SK-N-SH treated with all-trans-retinoic acid at 6 μM for 48 hours (cell line): ENCODE data around the gene SERPINF2.

Source experiments
- ATAC-seq: fragments of 200-7000 bp; cut with Tn5 transposase; 3 replicates; pipeline ENCODE4 v1.9.1; 2020; ENCODE audit warnings: mild to moderate bottlenecking, moderate library complexity
- BACH2 ChIP-seq: fragments of 250-450 bp; sonication (Bioruptor Pico); IDR thresholded peaks from 2 replicates; pipeline ENCODE4 v1.9.0; 2021; ENCODE audit warnings: mild to moderate bottlenecking, borderline replicate concordance
- CSDC2 ChIP-seq: fragments of 250-450 bp; sonication (Bioruptor Pico); IDR thresholded peaks from 2 replicates; pipeline ENCODE4 v1.5.0; 2020; ENCODE audit warnings: mild to moderate bottlenecking, moderate library complexity
- GLIS3 ChIP-seq: fragments of 250-450 bp; sonication (Bioruptor Pico); IDR thresholded peaks from 2 replicates; pipeline ENCODE4 v1.5.0; 2020; ENCODE audit warnings: mild to moderate bottlenecking, moderate library complexity
- ISL1 ChIP-seq: fragments of 250-450 bp; sonication (Bioruptor Pico); IDR thresholded peaks from 2 replicates; pipeline ENCODE4 v2.1.2; 2022; ENCODE audit warnings: mild to moderate bottlenecking, moderate library complexity
- OSR1 ChIP-seq: fragments of 250-450 bp; sonication (Bioruptor Pico); IDR thresholded peaks from 2 replicates; pipeline ENCODE4 v1.8.0; 2022; ENCODE audit warnings: moderate library complexity, mild to moderate bottlenecking, inconsistent platforms
- POU6F1 ChIP-seq: fragments of 250-450 bp; sonication (Bioruptor Pico); IDR thresholded peaks from 2 replicates; pipeline ENCODE4 v1.8.0; 2021; ENCODE audit warnings: low read depth, mild to moderate bottlenecking, moderate library complexity, borderline replicate concordance
- PPARA ChIP-seq: fragments of 250-450 bp; sonication (Bioruptor Pico); IDR thresholded peaks from 2 replicates; pipeline ENCODE4 v1.5.0; 2020; ENCODE audit warnings: mild to moderate bottlenecking, borderline replicate concordance
- RARB ChIP-seq: fragments of 250-450 bp; sonication (Bioruptor Pico); IDR thresholded peaks from 2 replicates; pipeline ENCODE4 v1.8.0; 2021; ENCODE audit warnings: mild to moderate bottlenecking, moderate library complexity
- TCF4 ChIP-seq: fragments of 250-450 bp; sonication (Bioruptor Pico); IDR thresholded peaks from 2 replicates; pipeline ENCODE4 v1.8.0; 2021; ENCODE audit warnings: mild to moderate bottlenecking, moderate library complexity, borderline replicate concordance
- TOX ChIP-seq: fragments of 250-450 bp; sonication (Bioruptor Pico); IDR thresholded peaks from 2 replicates; pipeline ENCODE4 v1.8.0; 2021; ENCODE audit warnings: mild to moderate bottlenecking, moderate library complexity, borderline replicate concordance
- TSHZ2 ChIP-seq: fragments of 250-450 bp; sonication (Bioruptor Pico); IDR thresholded peaks from 2 replicates; pipeline ENCODE4 v1.5.0; 2020; ENCODE audit warnings: mild to moderate bottlenecking, moderate library complexity
- ZC3H10 ChIP-seq: fragments of 250-450 bp; sonication (Bioruptor Pico); IDR thresholded peaks from 2 replicates; pipeline ENCODE4 v1.5.1; 2021; ENCODE audit warnings: mild to moderate bottlenecking, moderate library complexity
- ZFP3 ChIP-seq: fragments of 250-450 bp; sonication (Bioruptor Pico); IDR thresholded peaks from 2 replicates; pipeline ENCODE4 v1.5.0; 2020; ENCODE audit warnings: mild to moderate bottlenecking, moderate library complexity
- ZFP30 ChIP-seq: fragments of 450-650 bp; formaldehyde crosslinking; IDR thresholded peaks from 2 replicates; pipeline ENCODE4 v1.5.0; 2022; ENCODE audit warnings: mild to moderate bottlenecking, moderate library complexity
- ZNF70 ChIP-seq: fragments of 450-650 bp; formaldehyde crosslinking; IDR thresholded peaks from 2 replicates; pipeline ENCODE4 v1.5.0; 2020; ENCODE audit warnings: mild to moderate bottlenecking, moderate library complexity
- ZNF8 ChIP-seq: fragments of 450-650 bp; formaldehyde crosslinking; IDR thresholded peaks from 2 replicates; pipeline ENCODE4 v1.5.0; 2020; ENCODE audit warnings: mild to moderate bottlenecking, moderate library complexity
- TF ChIP-seq, protein P1 (sequence below): fragments of 250-450 bp; sonication (Bioruptor Pico); IDR thresholded peaks from 2 replicates; pipeline ENCODE4 v1.5.1; 2021; ENCODE audit warnings: mild to moderate bottlenecking, moderate library complexity
- TF ChIP-seq, protein P2 (sequence below): fragments of 250-450 bp; sonication (Bioruptor Pico); IDR thresholded peaks from 2 replicates; pipeline ENCODE4 v1.5.1; 2020; ENCODE audit warnings: low read depth, mild to moderate bottlenecking, moderate library complexity

The SERPINF2 gene

DNA sequence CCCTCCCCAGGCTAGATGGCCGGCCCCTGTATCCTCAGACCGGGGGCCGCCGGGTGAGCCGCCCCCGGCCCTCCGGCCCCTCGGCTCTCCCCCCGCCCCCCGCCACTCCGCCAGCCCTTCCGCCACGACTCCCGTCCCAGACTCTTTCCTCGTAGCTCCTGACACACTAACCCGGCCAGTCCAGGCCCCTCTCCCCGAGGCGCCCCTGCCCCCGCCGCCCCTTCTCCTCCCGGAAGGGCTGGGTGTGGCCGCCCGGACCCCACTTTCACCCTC, 26.9 kb upstream of the SERPINF2 start:
- no peak for ATAC-seq

GRCh38 chr17:1716076-1716911, 26.4 kb upstream of the SERPINF2 start:
- TF ChIP-seq, protein P1, sequence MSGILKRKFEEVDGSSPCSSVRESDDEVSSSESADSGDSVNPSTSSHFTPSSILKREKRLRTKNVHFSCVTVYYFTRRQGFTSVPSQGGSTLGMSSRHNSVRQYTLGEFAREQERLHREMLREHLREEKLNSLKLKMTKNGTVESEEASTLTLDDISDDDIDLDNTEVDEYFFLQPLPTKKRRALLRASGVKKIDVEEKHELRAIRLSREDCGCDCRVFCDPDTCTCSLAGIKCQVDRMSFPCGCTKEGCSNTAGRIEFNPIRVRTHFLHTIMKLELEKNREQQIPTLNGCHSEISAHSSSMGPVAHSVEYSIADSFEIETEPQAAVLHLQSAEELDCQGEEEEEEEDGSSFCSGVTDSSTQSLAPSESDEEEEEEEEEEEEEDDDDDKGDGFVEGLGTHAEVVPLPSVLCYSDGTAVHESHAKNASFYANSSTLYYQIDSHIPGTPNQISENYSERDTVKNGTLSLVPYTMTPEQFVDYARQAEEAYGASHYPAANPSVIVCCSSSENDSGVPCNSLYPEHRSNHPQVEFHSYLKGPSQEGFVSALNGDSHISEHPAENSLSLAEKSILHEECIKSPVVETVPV (CRISPR knock-in tag) = peak; percentile 79; the same call in 1 of the 2 replicates
- TF ChIP-seq TOX (CRISPR knock-in tag) = no peak
- peak; percentile 27; the same call in 1 of the 2 replicates for TF ChIP-seq GLIS3 (CRISPR knock-in tag)
- ATAC-seq = peak; percentile 76

More for the DNA sequence above, 26.9 kb upstream of the SERPINF2 start:
- TF ChIP-seq ZC3H10 (CRISPR knock-in tag) (no peak), ZFP30 (no peak), BACH2 (CRISPR knock-in tag) (no peak), ZFP3 (CRISPR knock-in tag) (no peak), GLIS3 (CRISPR knock-in tag) (no peak), POU6F1 (CRISPR knock-in tag) (no peak), ISL1 (CRISPR knock-in tag) (no peak), TSHZ2 (CRISPR knock-in tag) (no peak), RARB (CRISPR knock-in tag) (no peak), PPARA (CRISPR knock-in tag) (no peak), CSDC2 (CRISPR knock-in tag) (no peak), TCF4 (CRISPR knock-in tag) (no peak), ZNF70 (CRISPR knock-in tag) (no peak), OSR1 (CRISPR knock-in tag) (no peak), ZNF8 (CRISPR knock-in tag) (no peak)
- TF ChIP-seq, protein P1 (CRISPR knock-in tag) = no peak
- TF ChIP-seq, protein P2, sequence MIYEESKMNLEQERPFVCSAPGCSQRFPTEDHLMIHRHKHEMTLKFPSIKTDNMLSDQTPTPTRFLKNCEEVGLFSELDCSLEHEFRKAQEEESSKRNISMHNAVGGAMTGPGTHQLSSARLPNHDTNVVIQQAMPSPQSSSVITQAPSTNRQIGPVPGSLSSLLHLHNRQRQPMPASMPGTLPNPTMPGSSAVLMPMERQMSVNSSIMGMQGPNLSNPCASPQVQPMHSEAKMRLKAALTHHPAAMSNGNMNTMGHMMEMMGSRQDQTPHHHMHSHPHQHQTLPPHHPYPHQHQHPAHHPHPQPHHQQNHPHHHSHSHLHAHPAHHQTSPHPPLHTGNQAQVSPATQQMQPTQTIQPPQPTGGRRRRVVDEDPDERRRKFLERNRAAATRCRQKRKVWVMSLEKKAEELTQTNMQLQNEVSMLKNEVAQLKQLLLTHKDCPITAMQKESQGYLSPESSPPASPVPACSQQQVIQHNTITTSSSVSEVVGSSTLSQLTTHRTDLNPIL (CRISPR knock-in tag) = no peak

- TF ChIP-seq ZNF70 (CRISPR knock-in tag) (peak; percentile 12; the same call in 1 of the 2 replicates), CSDC2 (CRISPR knock-in tag) (no peak)
- peak; percentile 74 for ATAC-seq
Measured at GRCh38 chr17:1716912-1717695, 25.6 kb upstream of the SERPINF2 start.
